ENCODE measurements around the gene FOXD4L1.
"Not testable (repeated sequence)": the region's sequence is repeated elsewhere in the genome, so short reads cannot be mapped to it uniquely, and the experiment has no call there.

Gene FOXD4L1

DNA sequence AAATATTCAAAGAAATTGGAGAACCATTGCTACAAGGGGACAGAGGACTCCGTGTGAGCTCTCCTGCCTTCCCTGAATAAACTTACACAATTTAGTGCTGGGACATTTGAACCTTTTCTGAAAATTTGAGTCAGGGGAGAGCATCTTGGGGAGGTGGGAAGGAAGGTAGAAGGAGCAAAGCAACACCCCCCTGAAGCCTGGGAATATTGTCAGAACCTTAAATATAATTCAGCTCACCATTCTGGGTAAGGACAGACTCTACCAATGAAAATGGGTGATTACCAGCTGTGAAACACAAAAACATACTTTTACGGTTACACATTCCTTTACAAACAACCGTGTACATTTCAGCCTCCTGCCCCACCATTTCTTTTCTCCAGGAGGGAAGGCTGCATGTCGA, at the start of gene FOXD4L1:
TSS of gene FOXD4L1 (plus strand) at position 301 of the 400 bp plus-strand sequence. CDS start 592 bp downstream, outside the sequence.
- DNase-seq: not testable (repeated sequence)

DNA sequence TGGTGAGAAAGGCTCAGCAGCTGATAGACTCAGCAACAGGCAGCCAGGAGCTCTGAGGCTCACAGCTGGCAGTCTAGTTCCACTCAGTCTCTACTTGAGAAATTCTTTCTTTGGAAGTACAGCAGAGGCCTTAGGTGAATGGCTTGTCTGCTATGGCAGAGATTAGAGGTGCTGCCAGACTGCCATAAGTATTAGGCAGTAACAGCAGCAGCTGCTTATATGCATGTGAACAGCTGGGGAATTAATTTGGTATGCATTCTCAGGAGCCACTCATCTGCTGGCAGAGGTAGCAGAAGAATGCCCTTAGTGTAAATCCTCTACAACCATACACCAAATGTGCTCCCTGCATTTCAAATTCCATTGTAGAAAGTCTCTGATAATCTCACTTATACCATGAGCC, 32.7 kb upstream of the FOXD4L1 start:
- DNase-seq: not testable (repeated sequence)

DNA sequence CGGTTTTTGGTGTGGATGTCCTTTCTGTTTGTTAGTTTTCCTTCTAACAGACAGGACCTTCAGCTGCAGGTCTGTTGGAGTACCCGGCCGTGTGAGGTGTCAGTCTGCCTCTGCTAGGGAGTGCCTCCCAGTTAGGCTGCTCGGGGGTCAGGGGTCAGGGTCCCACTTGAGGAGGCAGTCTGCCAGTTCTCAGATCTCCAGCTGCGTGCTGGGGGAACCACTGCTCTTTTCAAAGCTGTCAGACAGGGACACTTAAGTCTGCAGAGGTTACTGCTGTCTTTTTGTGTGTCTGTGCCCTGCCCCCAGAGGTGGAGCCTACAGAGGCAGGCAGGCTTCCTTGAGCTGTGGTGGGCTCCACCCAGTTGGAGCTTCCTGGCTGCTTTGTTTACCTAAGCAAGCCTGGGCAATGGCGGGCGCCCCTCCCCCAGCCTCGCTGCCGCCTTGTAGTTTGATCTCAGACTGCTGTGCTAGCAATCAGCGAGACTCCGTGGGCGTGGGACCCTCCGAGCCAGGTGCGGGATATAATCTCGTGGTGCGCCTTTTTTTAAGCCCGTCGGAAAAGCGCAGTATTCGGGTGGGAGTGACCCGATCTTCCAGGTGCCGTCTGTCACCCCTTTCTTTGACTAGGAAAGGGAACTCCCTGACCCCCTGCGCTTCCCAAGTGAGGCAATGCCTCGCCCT, 21.6 kb upstream of the FOXD4L1 start:
- DNase-seq: not testable (repeated sequence)

DNA sequence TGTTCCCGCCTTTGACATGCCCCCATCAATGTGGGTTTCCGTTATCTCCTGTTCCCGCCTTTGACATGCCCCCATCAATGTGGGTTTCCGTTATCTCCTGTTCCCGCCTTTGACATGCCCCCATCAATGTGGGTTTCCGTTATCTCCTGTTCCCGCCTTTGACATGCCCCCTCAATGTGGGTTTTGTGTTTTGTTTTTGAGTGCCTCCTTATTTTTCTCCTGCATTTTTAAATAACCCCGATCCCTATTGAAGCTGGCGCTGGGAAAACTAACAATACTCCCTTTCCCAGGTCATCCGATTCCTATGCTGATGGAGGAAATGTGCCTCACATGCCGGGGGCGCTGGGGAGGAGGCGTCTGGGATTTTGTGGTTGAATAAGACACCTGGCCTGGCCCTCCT, 1.9 kb upstream of the FOXD4L1 start:
- DNase-seq: not testable (repeated sequence)

DNA sequence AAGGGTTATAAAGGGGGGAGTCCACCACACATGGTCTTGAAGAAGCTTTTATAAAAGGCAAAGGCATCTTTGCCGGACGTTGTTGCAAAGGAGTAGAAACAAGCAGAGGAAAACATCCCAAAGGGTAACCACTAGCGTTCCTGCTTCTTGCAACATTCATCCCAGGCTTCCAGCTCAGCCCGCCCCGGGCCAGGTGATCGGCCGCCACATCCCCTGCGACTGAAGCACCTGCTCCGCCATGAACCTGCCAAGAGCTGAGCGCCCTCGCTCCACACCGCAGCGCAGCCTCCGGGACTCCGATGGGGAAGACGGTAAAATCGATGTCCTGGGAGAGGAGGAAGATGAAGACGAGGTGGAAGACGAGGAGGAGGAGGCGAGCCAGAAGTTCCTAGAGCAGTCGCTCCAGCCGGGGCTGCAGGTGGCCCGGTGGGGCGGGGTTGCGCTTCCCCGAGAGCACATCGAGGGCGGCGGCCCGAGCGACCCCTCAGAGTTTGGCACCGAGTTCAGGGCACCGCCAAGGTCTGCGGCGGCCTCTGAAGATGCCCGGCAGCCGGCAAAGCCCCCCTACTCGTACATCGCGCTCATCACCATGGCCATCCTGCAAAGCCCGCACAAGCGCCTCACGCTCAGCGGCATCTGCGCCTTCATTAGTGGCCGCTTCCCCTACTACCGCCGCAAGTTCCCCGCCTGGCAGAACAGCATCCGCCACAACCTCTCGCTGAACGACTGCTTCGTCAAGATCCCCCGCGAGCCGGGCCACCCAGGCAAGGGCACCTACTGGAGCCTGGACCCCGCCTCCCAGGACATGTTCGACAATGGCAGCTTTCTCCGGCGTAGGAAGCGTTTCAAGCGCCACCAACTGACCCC, 787 bp downstream of the FOXD4L1 start:
- DNase-seq: not testable (repeated sequence)

DNA sequence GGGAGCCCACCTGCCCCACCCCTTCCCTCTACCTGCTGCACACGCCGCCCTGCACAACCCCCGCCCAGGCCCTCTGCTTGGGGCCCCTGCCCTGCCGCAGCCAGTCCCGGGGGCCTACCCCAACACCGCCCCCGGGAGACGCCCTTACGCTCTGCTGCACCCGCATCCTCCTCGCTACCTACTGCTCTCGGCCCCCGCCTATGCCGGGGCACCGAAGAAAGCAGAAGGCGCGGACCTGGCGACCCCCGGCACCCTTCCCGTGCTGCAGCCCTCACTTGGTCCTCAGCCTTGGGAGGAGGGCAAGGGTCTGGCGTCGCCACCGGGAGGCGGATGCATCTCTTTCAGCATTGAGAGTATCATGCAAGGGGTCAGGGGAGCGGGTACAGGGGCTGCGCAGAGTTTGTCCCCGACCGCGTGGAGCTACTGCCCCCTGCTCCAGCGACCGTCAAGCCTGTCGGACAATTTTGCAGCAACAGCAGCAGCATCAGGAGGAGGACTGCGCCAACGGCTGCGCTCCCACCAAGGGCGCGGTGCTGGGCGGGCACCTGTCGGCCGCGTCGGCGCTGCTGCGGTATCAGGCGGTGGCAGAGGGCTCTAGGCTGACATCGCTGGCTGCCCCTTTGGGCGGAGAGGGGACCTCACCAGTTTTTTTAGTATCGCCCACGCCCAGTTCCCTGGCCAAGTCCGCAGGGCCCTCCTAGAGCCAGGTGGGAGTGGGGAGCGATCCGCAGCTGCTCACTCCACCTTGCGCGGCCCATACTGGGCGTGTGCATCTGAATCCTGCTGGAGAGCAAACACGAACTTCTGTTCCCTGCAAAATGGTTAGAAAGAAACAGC, 1.6 kb downstream of the FOXD4L1 start:
- DNase-seq: not testable (repeated sequence)

DNA sequence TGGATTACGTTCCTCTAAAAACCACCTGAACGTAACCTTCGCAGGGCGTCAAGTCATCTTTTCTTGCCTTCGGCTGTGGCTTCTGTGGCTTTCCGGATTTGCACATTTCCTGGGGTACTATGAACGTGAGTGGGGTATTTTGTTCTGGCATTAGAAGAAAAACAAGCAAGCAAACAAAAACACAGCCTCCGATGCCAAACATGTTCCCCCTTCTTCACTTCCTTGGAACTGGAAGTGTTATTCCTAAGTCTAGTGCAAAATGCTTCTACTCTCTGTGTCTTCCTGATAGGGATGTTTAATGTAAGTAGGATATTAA, 2.2 kb downstream of the FOXD4L1 start:
- not testable (repeated sequence) for DNase-seq

DNA sequence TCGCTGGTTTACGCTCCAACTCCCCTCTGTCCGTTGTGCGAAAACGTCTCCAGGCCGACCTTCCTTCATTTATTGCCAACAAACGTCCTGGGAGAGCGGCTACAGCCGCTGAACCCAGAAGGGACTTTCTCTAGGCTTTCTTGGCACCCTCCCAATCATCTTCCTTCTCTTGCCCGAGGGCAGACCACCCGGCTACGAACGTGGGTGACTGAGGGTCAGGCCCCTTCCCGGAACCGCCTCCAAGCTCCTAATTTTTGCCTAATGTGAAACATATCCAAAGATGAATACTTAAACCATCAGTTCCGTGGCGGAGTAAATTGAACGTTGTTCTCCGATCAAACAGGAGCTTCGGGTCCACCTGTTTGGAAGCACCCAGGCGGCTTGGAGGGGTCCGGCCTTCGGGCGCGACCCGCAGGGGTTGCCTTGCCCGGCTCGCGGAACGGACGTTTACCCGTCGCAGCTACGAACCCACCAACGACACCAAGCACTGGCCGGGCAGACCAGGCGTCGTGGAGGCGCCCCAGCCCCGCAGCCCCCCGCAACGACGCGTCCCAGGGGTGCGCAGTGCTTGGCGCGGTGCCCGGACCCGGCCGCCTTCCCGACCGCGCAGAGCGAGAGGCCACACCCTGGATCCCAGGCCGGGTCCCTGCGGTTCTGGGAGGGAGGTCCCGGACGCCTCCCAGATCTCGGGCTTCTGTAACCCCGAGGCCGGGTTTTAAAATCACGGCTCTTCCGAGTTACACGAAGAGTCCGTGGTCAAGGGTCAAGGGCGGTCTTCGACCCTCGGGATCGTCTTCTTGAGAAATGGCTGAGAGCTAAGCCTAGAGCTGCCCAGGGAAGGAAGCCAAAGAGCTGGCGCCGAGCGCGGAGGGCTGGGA, 4.0 kb downstream of the FOXD4L1 start:
- DNase-seq: not testable (repeated sequence)

DNA sequence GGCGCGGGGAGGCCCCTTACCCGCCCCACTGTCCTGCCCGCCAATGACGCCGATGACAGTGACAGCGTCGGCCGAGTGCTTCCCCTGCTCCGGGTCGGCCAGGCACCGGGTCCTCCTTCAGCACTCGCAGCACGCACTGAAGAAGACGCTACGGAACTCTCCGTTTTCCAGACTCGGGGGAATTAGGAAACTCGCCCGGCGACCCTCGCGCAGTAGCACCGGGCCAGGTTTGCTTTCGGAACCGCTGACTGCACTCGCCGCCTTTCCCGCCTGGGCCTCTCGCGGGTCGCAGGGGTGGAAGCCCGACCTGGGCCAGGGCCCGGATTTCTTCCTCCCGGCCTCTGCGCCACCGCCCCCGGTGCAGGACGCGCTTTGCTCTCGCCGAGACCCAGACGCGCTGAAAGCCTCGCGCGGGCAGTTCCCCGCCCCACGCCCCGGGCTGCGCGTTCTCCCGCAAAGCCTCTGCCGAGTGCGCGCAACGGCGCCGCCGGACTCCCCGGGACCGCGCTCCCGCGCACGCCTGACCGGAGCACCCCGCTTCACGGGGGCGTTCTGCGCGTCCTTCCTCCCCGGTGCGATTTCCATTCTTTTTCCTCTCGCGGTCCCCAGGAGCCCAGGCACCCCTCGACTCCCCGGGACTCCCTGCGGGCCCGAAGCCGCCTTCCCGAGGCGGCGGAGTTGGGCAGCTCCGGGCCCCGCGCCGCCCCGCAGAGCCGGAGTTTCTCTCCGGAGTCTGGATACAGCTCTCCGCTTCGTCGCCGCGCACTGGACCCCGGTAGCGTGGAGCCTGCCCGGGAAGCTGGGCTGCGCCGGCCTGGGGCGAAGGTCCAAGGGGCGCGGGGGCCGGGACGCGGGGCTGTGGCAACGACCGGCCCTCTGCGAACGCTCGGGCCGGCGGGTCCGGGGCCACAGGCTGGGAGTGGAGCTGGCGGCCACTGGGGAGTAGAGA, 4.9 kb downstream of the FOXD4L1 start:
- not testable (repeated sequence) for DNase-seq

DNA sequence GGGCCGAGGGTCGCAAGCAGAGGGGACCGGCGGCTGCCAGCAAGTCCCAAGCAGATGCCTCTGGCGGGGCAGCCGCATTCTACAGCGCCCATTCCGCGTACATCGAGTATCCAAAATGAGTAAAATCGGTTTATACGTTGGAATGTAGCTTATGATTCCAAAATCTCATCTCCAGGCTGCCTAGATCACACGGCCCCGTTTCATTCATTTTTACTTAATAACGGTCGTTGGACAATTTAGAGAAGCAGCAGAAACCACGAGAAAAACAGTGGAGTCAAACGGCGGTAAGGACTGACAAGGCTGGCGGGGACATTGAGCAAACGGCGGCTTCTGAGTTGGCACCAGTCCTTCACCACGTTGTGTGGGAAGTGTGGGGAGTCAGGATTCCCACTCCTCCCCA, 5.6 kb downstream of the FOXD4L1 start:
- not testable (repeated sequence) for DNase-seq

DNA sequence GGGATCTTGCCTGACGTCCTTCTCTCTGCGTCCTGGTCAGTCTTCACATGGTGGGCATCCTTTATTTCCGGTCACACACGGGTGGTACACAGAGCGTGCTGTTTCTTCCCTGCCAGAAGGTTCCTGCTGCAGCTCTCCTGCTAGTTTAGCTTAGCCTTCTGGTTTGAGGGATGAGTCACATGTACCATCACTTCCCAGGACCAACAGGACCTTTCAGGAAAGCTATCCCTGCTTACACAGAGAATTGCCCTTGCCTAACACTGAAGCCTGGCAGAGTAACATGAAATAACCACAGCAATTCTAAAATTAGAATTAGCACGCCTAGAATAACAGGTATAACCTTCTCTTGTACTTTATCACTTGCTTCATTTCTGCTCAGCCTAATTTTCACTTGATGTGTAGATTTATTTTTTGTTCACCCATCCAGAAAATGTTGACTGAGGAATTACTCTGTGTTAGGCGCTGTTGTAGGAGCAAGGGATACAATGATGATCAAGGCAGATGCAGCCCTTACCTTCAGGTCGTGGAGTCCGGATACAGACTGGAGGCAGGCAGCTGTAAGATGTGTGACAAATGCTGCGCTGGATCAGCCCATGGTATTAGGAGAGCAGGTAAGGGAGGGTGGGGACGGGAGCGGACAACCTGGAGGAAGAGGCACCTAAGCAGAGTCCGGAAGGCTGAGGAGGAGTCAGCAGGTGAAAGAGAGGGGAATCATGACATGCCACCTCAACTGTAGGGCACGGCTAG, 9.1 kb downstream of the FOXD4L1 start:
- DNase-seq: not testable (repeated sequence)

DNA sequence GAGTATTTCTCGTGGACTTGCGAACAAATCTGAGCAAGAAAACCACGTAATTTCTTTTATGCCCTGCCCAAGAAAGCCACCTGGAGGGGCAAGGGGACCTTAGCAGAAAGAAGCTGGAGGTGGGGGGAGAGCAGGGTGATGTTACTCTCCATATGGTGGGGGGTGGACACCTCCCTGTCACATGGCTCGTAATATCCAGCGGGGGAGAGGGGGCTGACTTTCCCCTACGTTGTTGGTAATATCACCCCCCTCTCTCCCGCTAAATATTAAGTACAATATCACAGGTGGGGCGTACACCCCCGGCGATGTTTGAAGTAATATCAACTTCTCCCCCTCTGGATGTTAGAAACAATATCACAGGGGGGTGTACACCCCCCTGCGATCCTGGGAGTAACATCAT, 9.7 kb downstream of the FOXD4L1 start:
- DNase-seq: not testable (repeated sequence)

DNA sequence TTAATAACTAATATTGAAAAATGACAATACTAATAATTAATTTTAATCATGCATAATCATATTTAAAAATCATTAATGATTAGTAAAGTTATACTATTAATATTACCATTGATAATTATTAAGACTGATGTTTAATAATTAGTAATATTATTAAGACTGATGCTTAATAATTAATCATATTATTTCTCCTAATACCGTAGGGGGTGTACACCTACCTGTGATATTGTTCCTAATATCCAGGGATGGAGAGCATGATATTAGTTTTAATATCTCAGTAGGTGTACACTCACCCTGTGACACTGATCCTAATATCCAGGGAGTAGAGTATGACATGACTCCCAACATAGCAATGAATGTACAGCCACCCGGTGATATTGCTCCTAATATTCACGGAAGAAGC, 12.4 kb downstream of the FOXD4L1 start:
- DNase-seq: not testable (repeated sequence)

DNA sequence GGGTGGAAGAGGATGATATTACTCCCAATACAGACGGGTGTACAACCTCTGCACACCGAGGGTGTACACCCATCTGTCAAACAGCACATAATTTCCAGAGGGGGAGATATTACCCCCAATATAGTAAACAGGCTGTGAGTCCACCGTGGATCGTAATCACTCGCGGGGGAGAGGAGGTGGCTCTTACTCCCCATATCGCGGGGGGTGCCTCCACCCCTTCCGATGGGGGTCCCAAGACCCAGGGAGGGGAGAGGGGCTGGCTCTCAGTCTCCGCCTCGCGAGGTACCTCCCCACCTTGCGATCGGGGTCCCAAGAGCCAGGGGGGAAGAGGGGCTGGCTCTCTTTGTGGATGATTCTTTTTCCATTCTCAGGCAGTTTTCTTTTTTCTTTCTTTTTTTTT, 13.4 kb downstream of the FOXD4L1 start:
- not testable (repeated sequence) for DNase-seq

DNA sequence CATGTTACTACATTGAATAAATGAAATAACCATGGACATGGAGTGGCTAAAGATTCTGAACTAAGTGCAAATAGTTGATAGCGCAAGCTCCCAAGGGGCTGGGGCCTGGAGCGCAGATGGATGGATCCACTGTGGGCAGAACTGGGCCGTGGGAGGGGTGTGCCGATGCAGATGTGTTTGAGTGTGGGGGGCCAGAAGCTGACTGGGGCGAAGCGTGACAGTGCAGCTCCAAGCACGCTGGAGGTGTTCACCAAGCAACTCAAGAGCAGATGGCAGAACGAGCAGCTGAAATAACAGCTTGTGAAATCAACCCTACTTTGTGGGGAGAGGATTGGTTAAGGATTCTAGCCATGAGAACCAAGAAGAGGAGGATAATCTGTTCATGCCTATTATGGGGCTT, 17.0 kb downstream of the FOXD4L1 start:
- not testable (repeated sequence) for DNase-seq

DNA sequence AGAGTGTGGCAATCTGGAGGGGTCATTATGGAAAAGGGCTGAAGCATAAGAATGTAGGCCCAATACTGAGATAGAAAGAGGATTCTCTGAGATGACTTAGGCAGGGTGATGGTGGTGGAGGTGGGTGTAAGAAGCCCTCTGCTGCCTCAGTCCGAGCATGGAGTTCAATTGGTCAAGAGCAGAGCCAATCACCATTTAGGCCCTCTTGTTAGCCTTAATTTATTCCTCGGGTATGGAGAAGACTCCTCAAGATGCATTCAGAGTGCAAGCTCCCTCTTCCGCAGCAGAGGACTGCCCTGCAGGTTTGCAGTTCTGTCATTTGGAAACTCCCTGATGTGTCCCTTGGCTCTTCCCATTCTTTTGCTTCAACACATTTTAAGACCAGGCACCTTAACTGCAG, 17.5 kb downstream of the FOXD4L1 start:
- DNase-seq: not testable (repeated sequence)

DNA sequence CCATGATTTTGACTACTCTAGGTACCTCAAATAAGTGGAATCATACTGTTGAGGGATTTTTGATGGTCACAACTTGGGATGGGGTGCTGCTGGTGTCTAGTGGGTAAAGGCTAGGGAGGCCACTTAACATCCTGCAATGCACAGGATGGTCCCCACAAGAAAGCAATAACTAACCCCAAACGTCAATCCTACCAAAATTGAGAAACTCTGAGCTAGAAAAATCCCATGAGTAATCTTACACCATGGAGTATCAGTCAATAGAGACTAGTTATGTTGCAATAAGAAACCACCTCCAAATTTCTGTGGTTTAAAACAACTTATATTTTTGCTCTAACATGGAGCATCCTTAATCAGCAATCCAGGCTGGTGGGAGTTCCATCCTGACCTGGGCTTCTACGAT, 18.6 kb downstream of the FOXD4L1 start:
- not testable (repeated sequence) for DNase-seq

DNA sequence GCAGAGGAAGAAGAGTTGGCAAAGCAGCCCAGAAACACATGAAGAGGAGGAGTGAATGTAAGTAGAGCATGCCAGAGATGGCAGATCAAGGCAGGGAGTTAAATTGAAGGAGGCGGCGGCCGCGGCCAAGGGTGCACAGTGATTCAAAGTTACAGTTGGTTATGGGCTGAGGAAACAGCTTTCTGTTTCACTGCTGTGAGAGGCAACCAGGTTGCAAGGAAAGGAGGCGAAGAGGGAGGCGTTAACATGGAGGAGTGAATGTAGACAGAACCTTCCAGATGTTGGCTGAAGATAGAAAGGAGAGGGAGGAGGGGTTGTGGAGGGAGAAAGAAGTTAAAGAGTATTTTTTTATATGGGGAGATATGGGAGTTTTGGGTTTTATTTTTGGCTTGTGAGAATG, 22.4 kb downstream of the FOXD4L1 start:
- not testable (repeated sequence) for DNase-seq

DNA sequence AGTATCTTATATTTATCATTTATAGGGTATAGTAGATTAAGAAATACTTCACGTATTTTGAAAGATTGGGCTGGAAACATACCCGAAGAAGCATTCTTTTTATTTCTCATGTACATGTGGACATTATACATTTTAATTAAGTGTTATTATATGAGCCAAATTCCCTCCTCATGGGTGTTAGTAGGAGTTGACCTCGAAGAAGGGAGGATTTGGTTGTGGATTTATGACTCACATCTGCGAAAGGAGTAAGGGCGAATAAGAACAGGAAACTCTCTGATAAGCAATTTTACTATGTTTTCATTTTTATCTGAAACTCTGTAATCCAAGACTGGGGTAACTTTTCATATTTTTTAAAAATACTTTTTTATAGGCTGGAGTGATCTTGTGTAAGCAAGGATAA, 23.0 kb downstream of the FOXD4L1 start:
- not testable (repeated sequence) for DNase-seq

DNA sequence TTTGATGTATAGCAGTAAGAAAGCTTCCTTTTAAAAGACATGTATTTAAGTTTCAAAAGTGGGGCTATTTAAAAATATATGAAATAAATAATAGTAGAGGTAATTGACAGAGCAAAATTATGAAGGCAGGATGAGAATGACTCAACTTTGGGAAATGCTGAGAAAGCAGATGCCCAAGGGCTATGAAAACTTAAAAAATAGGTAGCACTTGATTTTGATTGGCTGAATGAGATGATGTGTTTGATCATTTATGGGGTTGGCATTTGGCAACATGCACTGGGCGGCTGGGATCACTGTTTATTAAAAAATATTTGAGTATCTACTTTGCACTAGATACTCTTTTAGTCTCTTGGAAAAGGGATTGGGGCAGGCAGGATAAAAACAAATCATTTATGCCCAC, 26.5 kb downstream of the FOXD4L1 start:
- DNase-seq: not testable (repeated sequence)

All from NCI-H1417 (cell line).